Measurements from ENCODE around the gene HACD2. TPM values are rescaled to one million over a fixed set of nuclear protein-coding genes. Genes with fewer than 3 reads are reported as not detected.

The HACD2 gene
- polyA plus RNA-seq, 1 donor (not counting 4 experiments of a cell fraction or from before 2014, with no cell fraction given), result 124 TPM

DNA sequence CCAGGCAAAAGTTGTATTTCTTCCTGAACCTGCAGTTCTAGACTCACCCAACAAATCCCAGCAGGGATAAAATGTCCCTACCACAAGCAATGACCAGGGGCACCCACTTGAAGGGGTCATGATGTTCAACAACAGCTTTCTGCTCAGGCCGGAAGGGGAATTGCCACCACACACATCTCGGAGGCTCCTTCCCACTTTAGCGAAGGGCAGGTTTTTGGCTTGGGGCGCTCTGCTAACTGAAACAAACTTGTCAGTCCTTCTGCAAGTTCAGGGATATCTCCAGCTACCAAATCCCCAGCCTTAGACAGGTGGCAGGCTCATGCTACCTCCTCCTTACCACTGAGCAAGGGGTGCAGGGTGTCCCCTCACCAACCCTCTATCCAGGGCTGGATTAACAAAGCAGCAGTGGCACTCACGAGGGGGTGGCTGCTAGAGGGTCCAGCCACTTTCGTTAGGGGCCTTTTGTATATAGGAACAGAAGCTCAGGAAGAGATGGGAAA is 138.2 kb downstream of the HACD2 start:
- Histone ChIP-seq H3K79me2 (ENCODE audit: control insufficient read depth, insufficient read depth, low read length) (no peaks in the 10 kb centered on the region), H3K4me1 (ENCODE audit: control insufficient read depth, extremely low read depth, insufficient read depth, low read length) (no peaks in the 10 kb centered on the region), H4K20me1 (ENCODE audit: control insufficient read depth, extremely low read depth, insufficient read depth, low read length) (peaks cover 2% of the 10 kb centered on the region), H3K36me3 (ENCODE audit: control insufficient read depth in 2 of 2, extremely low read depth in 1 of 2, insufficient read depth in 2 of 2, low read length in 2 of 2) (no peaks in the 10 kb centered on the region), H3K9me3 (ENCODE audit: control insufficient read depth, low read depth, low read length) (no peaks in the 10 kb centered on the region), H3K4me3 (ENCODE audit: control insufficient read depth in 2 of 3, extremely low read depth in 1 of 3, insufficient read depth in 2 of 3, low read depth in 1 of 3, low read length in 3 of 3) (no peak overlapping the region), H3K27me3 (ENCODE audit: control insufficient read depth, extremely low read depth, insufficient read depth, low read length) (peaks cover 74% of the 10 kb centered on the region), H3K9me1 (ENCODE audit: control insufficient read depth, extremely low read depth, insufficient read depth, low read length) (no peaks in the 10 kb centered on the region), H3K4me2 (ENCODE audit: control insufficient read depth, extremely low read depth, insufficient read depth, low read depth, low read length) (no peak overlapping the region), H3K9ac (ENCODE audit: control insufficient read depth, extremely low read depth, insufficient read depth, low read length) (no peak overlapping the region), H3K27ac (ENCODE audit: control insufficient read depth, insufficient read depth, low read length) (no peak overlapping the region), H2AFZ (ENCODE audit: control insufficient read depth, low read length) (no peak overlapping the region)
- DNase-seq (ENCODE audit: low read depth, low spot score) (no peak), FAIRE-seq (no peak)
- dilution Hi-C loops (cut with MboI; ENCODE audit: extremely low pct_ligation_motif_present, low sequenced_read_pairs), result no loop called here
- no peak for TF ChIP-seq EZH2 (IDR thresholded peaks at IDR 0.05; ENCODE audit: low read length)
- TF ChIP-seq, protein P1, sequence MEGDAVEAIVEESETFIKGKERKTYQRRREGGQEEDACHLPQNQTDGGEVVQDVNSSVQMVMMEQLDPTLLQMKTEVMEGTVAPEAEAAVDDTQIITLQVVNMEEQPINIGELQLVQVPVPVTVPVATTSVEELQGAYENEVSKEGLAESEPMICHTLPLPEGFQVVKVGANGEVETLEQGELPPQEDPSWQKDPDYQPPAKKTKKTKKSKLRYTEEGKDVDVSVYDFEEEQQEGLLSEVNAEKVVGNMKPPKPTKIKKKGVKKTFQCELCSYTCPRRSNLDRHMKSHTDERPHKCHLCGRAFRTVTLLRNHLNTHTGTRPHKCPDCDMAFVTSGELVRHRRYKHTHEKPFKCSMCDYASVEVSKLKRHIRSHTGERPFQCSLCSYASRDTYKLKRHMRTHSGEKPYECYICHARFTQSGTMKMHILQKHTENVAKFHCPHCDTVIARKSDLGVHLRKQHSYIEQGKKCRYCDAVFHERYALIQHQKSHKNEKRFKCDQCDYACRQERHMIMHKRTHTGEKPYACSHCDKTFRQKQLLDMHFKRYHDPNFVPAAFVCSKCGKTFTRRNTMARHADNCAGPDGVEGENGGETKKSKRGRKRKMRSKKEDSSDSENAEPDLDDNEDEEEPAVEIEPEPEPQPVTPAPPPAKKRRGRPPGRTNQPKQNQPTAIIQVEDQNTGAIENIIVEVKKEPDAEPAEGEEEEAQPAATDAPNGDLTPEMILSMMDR (optimal IDR thresholded peaks at IDR 0.05 in 1 of 3, IDR thresholded peaks at IDR 0.05 in 1 of 3, conservative IDR thresholded peaks at IDR 0.05 in 1 of 3; ENCODE audit: extremely low read depth in 1 of 3, insufficient read depth in 2 of 3, low read length in 3 of 3), result no peak

DNA sequence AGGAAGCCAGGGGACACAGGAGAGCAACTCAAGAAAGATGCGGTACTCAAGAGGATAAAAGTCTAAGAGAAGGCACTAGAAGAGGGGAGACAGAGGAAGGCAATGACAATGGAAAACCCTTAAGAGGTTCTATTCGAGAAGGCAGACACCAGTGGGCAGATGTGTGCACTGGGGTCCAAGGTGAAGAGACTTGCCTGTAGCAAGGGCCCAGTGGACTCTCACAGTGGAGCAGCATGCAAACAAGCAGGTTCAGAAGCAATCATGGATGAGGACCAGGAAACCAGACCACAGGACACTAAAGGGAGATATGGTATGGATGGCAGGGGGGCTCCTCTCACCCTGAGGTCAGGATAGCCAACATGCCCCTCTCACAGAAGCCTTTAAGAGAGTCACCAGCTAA is 138.6 kb downstream of the HACD2 start:
- no peaks in the 10 kb centered on the region for H3K79me2 ChIP-seq (ENCODE audit: control insufficient read depth, insufficient read depth, low read length)
- no peaks in the 10 kb centered on the region for H3K36me3 ChIP-seq (ENCODE audit: control insufficient read depth in 2 of 2, extremely low read depth in 1 of 2, insufficient read depth in 2 of 2, low read length in 2 of 2)
- no peak overlapping the region for H3K4me2 ChIP-seq (ENCODE audit: control insufficient read depth, extremely low read depth, insufficient read depth, low read depth, low read length)
- peaks cover 2% of the 10 kb centered on the region for H4K20me1 ChIP-seq (ENCODE audit: control insufficient read depth, extremely low read depth, insufficient read depth, low read length)
- H3K4me3 ChIP-seq (ENCODE audit: control insufficient read depth in 2 of 3, extremely low read depth in 1 of 3, insufficient read depth in 2 of 3, low read depth in 1 of 3, low read length in 3 of 3), result no peak overlapping the region
- H3K9me1 ChIP-seq (ENCODE audit: control insufficient read depth, extremely low read depth, insufficient read depth, low read length), result no peaks in the 10 kb centered on the region
- no peak overlapping the region for H2AFZ ChIP-seq (ENCODE audit: control insufficient read depth, low read length)
- H3K4me1 ChIP-seq (ENCODE audit: control insufficient read depth, extremely low read depth, insufficient read depth, low read length), result no peaks in the 10 kb centered on the region
- no peak overlapping the region for H3K27ac ChIP-seq (ENCODE audit: control insufficient read depth, insufficient read depth, low read length)
- peaks cover 70% of the 10 kb centered on the region for H3K27me3 ChIP-seq (ENCODE audit: control insufficient read depth, extremely low read depth, insufficient read depth, low read length)
- TF ChIP-seq EZH2 (IDR thresholded peaks at IDR 0.05; ENCODE audit: low read length), result no peak
- TF ChIP-seq, protein P1 (optimal IDR thresholded peaks at IDR 0.05 in 1 of 3, IDR thresholded peaks at IDR 0.05 in 1 of 3, conservative IDR thresholded peaks at IDR 0.05 in 1 of 3; ENCODE audit: extremely low read depth in 1 of 3, insufficient read depth in 2 of 3, low read length in 3 of 3), result no peak
- dilution Hi-C loops (cut with MboI; ENCODE audit: extremely low pct_ligation_motif_present, low sequenced_read_pairs), result no loop called here
- DNase-seq (ENCODE audit: low read depth, low spot score), result no peak
- H3K9me3 ChIP-seq (ENCODE audit: control insufficient read depth, low read depth, low read length), result no peaks in the 10 kb centered on the region
- no peak overlapping the region for H3K9ac ChIP-seq (ENCODE audit: control insufficient read depth, extremely low read depth, insufficient read depth, low read length)
- no peak for FAIRE-seq

Data from keratinocyte (primary cell).